Measurements from ENCODE around the gene CLCF1.
A peak's percentile ranks its signal among the peaks of the same experiment; 100 is the strongest.

The CLCF1 gene

DNA sequence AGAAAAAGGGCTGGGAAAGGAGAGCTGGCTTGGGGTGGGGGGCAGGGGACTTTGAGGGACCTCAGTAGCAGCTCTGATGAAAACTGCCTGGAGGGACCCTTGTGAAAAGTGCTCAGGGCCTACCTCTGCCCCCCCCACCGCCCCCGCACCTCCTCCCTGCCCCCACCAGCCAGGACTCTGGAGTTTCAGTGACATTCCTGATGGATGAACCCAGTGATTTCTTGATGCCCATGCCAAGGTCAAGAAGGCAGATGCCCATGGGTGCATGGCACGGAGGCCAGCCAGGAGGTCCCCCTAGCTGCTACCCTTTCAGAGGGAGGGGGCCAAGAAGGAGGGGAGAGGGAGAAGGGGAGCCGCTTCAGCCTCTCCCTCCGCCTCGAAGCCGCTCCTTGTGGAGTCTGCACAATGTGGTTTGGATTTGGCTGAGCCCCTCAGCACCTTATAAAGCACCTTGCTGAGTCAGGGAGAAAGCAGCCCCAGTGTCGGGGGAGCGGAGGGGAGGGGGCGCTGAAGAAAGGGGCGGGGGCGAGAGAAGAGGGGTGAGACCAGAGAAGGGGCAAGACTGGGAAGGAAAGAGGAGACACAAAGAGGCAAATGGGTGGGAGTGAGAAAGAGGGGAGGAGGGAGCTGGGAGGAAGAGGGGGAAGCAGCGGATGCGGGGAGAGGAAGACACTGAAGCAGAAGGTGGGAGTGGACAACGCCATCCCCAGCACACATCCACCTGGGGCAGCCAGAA is 2.1 kb upstream of the CLCF1 start:
- Histone ChIP-seq H3K36me3 (ENCODE audit: insufficient read depth) (no peaks in the 10 kb centered on the region), H2AFZ (ENCODE audit: low read depth) (no peak overlapping the region), H3K79me2 (ENCODE audit: insufficient read depth, low read depth) (no peaks in the 10 kb centered on the region), H3K4me1 (ENCODE audit: low read depth, poor library complexity, severe bottlenecking) (peaks cover 16% of the 10 kb centered on the region), H3K27me3 (ENCODE audit: insufficient read depth, low read depth) (peaks cover 33% of the 10 kb centered on the region), H3K4me3 (IDR thresholded peaks at IDR 0.05; ENCODE audit: insufficient read depth, low read depth, low read length) (no peak overlapping the region), H3K27ac (no peak overlapping the region), H3K9ac (no peak overlapping the region), H3K4me2 (no peak overlapping the region), H4K20me1 (ENCODE audit: insufficient read depth) (no peaks in the 10 kb centered on the region)
- TF ChIP-seq, protein P1, sequence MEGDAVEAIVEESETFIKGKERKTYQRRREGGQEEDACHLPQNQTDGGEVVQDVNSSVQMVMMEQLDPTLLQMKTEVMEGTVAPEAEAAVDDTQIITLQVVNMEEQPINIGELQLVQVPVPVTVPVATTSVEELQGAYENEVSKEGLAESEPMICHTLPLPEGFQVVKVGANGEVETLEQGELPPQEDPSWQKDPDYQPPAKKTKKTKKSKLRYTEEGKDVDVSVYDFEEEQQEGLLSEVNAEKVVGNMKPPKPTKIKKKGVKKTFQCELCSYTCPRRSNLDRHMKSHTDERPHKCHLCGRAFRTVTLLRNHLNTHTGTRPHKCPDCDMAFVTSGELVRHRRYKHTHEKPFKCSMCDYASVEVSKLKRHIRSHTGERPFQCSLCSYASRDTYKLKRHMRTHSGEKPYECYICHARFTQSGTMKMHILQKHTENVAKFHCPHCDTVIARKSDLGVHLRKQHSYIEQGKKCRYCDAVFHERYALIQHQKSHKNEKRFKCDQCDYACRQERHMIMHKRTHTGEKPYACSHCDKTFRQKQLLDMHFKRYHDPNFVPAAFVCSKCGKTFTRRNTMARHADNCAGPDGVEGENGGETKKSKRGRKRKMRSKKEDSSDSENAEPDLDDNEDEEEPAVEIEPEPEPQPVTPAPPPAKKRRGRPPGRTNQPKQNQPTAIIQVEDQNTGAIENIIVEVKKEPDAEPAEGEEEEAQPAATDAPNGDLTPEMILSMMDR (conservative IDR thresholded peaks at IDR 0.05; ENCODE audit: low read depth, low read length), result no peak

DNA sequence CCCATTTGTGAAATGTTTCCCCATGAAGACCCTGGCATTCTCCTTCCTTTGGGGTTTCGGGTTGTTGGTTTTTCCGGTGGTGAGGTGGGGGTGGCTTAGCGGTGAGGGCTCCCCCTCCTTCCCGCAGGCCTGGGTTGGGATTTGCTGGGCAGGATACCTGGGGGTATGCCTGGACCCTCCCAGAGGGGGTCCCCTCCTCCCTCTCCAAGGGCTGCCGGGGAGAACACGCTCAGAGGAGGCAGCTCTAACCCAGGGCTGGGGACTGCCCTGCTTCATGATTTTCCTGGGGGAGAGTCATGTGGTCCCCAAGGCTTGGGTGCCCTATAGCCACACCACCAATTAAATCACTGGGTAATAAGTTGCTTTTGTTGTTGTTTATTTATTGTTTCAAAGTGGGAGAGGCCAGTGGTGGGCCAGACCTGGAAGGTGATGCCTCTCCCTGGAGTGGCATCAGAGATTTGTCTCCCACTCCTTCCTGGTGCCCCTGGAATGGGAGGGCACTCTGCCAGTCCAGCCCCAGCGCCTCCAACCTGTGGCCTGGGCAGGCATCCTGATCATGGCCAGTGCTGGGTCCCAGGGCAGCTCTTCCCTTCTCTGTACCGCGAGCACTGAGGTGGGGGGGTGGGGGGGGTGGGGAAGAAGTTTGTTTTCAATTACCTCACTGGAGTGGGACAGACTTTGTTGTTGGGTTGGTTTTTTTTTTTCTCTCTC is 1.3 kb upstream of the CLCF1 start:
- Histone ChIP-seq H3K27ac (no peak overlapping the region), H3K4me1 (ENCODE audit: low read depth, poor library complexity, severe bottlenecking) (peaks cover 17% of the 10 kb centered on the region), H3K4me3 (IDR thresholded peaks at IDR 0.05; ENCODE audit: insufficient read depth, low read depth, low read length) (no peak overlapping the region), H3K36me3 (ENCODE audit: insufficient read depth) (no peaks in the 10 kb centered on the region), H3K4me2 (peak overlapping the region; percentile 92; the same call in 1 of the 2 replicates), H4K20me1 (ENCODE audit: insufficient read depth) (no peaks in the 10 kb centered on the region), H3K79me2 (ENCODE audit: insufficient read depth, low read depth) (no peaks in the 10 kb centered on the region), H3K9ac (no peak overlapping the region), H3K27me3 (ENCODE audit: insufficient read depth, low read depth) (peaks cover 35% of the 10 kb centered on the region), H2AFZ (ENCODE audit: low read depth) (no peak overlapping the region; the same call in 1 of the 2 replicates)
- TF ChIP-seq, protein P1 (conservative IDR thresholded peaks at IDR 0.05; ENCODE audit: low read depth, low read length), result no peak

DNA sequence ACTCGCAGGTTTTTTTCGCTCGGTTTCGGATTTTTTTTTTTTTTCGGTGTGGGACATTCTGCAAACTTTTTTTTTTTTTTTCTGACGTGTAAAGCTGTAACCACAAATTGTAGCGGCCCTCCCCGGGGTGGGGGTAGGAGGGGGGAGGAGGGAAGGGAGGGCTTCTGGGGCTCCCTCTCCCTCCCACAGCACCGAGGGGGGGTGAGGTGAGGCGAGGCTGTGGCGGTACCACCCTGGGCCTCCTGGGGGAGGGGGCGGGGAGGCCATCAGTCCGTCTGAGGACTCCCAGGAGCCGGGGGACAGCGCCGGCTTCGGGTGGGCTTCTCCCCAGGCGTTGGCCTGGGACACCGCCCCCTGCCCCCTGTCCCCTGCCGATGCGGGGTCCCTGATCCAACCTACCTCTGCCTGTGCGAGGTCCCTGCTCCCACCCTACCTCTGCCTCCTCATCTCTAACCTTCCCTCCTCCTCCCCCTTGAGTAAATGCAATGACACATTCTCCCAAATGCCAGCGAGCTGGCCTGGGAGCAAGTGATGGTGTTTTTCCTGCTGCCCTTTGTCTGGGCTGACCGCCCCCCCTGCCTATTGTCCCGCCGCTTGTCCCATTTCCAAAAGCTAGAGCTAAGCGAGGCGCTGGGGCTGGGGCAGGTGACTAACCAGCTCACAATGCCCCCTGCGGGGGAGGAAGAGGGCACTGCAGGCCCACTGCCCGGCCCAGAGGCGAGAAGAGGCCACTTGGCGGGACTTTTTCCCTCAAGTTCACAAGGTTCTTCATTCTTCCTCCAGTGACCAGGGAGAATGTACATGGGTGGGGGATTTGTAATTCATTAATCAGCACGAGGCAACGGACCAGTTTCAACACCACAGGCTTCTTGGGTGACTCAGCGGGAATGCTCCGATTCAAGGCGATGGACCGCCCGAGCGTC is 511 bp upstream of the CLCF1 start:
- H3K36me3 ChIP-seq (ENCODE audit: insufficient read depth), result no peaks in the 10 kb centered on the region
- H3K9ac ChIP-seq, result peak overlapping the region; percentile 46; the same call in 1 of the 2 replicates
- H3K27me3 ChIP-seq (ENCODE audit: insufficient read depth, low read depth), result peaks cover 39% of the 10 kb centered on the region
- H3K27ac ChIP-seq, result no peak overlapping the region
- peak overlapping the region; percentile 92 for H3K4me2 ChIP-seq
- H3K79me2 ChIP-seq (ENCODE audit: insufficient read depth, low read depth), result no peaks in the 10 kb centered on the region
- TF ChIP-seq, protein P1 (conservative IDR thresholded peaks at IDR 0.05; ENCODE audit: low read depth, low read length), result peak; percentile 53
- no peak overlapping the region for H3K4me3 ChIP-seq (IDR thresholded peaks at IDR 0.05; ENCODE audit: insufficient read depth, low read depth, low read length)
- H2AFZ ChIP-seq (ENCODE audit: low read depth), result peak overlapping the region; percentile 73
- peaks cover 25% of the 10 kb centered on the region for H3K4me1 ChIP-seq (ENCODE audit: low read depth, poor library complexity, severe bottlenecking)
- no peaks in the 10 kb centered on the region for H4K20me1 ChIP-seq (ENCODE audit: insufficient read depth)

DNA sequence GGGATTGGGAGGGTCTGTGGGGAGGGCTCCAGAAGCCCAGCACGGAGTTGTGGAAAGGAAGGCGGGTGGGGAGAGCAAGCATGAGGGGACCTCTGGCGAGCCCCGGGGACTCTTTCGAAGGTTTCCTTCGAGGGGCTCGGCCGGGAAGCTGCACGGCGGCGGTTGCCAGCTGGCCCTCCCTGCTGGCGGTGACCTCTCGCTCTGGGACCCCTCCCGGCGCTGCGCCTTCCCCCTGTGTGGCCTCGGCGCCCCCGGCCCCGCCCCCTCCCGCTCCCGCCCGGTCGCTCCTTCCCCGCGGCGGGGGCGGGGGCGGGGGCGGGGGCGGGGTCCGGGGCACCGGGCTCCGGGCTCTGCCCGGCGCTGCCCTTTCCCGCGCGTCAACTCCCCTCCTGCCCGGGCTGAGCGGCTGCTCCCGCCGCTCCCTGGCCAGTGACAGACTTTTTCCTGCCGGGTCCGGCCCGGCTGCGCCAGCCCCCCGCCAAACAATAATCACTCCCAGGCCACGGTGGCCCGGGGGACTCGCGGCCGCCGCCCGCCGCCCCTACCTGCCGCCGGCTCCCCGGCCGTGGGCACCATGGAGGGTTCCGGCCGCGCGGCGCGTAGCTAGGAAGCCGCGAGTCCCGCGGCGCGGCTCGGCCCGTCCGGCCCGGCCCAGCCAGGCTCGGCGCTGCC is 941 bp downstream of the CLCF1 start:
- Histone ChIP-seq H3K27ac (no peak overlapping the region), H3K36me3 (ENCODE audit: insufficient read depth) (no peaks in the 10 kb centered on the region), H4K20me1 (ENCODE audit: insufficient read depth) (no peaks in the 10 kb centered on the region), H2AFZ (ENCODE audit: low read depth) (peak overlapping the region; percentile 73), H3K4me3 (IDR thresholded peaks at IDR 0.05; ENCODE audit: insufficient read depth, low read depth, low read length) (no peak overlapping the region), H3K79me2 (ENCODE audit: insufficient read depth, low read depth) (no peaks in the 10 kb centered on the region), H3K9ac (peak overlapping the region; percentile 46; the same call in 1 of the 2 replicates), H3K4me2 (no peak overlapping the region; the same call in 1 of the 2 replicates), H3K4me1 (ENCODE audit: low read depth, poor library complexity, severe bottlenecking) (peaks cover 36% of the 10 kb centered on the region), H3K27me3 (ENCODE audit: insufficient read depth, low read depth) (peaks cover 36% of the 10 kb centered on the region)
- TF ChIP-seq, protein P1 (conservative IDR thresholded peaks at IDR 0.05; ENCODE audit: low read depth, low read length), result no peak
